HL-60 (cell line): ENCODE data around the gene NCEH1.

Experiments used
- CTCF ChIP-seq: IDR thresholded peaks from one replicate; pipeline ENCODE4 v1.5.1; 2011; ENCODE audit warnings: low read length, control low read depth, inconsistent platforms; ENCODE audit not compliant: insufficient read depth
- POLR2AphosphoS5 ChIP-seq: IDR thresholded peaks from 2 replicates; pipeline ENCODE4 v1.6.1; 2012; ENCODE audit warnings: low read depth

GRCh38 chr3:172701751-172702150 is 9.1 kb downstream of the NCEH1 start:
- TF ChIP-seq CTCF (no peak), POLR2AphosphoS5 (no peak)
